ENCODE results near the gene SLC44A4.

DNA sequence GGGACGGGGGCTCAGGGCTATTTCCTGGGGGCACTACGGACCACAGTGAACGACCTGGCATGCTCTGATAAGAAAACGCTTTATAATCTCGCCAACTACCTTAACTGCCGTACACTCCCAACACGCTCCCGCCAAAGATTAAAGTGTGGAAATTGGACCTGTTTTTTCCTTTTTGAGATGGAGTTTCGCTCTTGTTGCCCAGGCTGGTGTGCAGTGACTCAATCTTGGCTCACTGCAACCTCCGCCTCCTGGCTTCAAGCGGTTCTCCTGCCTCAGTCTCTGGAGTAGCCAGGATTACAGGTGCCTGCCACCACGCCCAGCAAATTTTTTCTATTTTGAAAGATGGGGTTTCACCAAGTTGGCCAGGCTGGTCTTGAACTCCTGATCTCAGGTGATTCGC, 346 bp upstream of the SLC44A4 start:
- TF ChIP-seq EZH2 (IDR thresholded peaks at IDR 0.05; ENCODE audit: borderline replicate concordance, low read depth, low read length, severe bottlenecking) (no peak), CTCF (IDR thresholded peaks at IDR 0.05; ENCODE audit: borderline replicate concordance, extremely low read depth, low read length, poor library complexity, severe bottlenecking) (no peak)

All from DND-41 (cell line).